Uterus (tissue), 2 donors: ENCODE results near the gene LOXL3.

ENCODE experiments used
- CTCF ChIP-seq, 4 experiments: fragments of 200-600 bp in 2 of 4; fragments of 450-650 bp in 2 of 4; sonication (generic) in 2 of 4; IDR thresholded peaks; one replicate each; pipeline ENCODE4 v1.5.1; 2016 to 2019; ENCODE audit warnings: antibody characterized with exemption in 4 of 4, mild to moderate bottlenecking in 2 of 4, moderate library complexity in 1 of 4
- POLR2A ChIP-seq, 2 donors: fragments of 450-650 bp; IDR thresholded peaks; one replicate each; pipeline ENCODE4 v1.6.1; 2016; ENCODE audit warnings: antibody characterized with exemption in 2 of 2, mild to moderate bottlenecking in 1 of 2, moderate library complexity in 1 of 2

- TF ChIP-seq CTCF (IDR thresholded peaks at IDR 0.05): no peak
- TF ChIP-seq POLR2A (IDR thresholded peaks at IDR 0.05): no peak
Observed at GRCh38 chr2:74593826-74594772, 40.4 kb upstream of the LOXL3 start.
